ENCODE measurements around the gene PKP3.
A peak's percentile ranks its signal among the peaks of the same experiment; 100 is the strongest.
"Not testable (repeated sequence)": the region's sequence is repeated elsewhere in the genome, so short reads cannot be mapped to it uniquely, and the experiment has no call there.

PKP3 gene

GRCh38 chr11:431921-432320 is 37.9 kb downstream of the PKP3 start:
- DNase-seq, result no peak

- DNase-seq, result no peak
Observed at GRCh38 chr11:432501-433100, 38.6 kb downstream of the PKP3 start.

GRCh38 chr11:433111-433510 is 39.1 kb downstream of the PKP3 start:
- no peak for DNase-seq

- no peak for DNase-seq
Observed at GRCh38 chr11:433641-434040, 39.6 kb downstream of the PKP3 start.

- no peak for DNase-seq
Observed at GRCh38 chr11:434496-434895, 40.5 kb downstream of the PKP3 start.

- DNase-seq, result not testable (repeated sequence)
Observed at GRCh38 chr11:434999-435740, 41.2 kb downstream of the PKP3 start.

GRCh38 chr11:437228-437870 is 43.3 kb downstream of the PKP3 start:
- DNase-seq, result no peak

GRCh38 chr11:438101-438844 is 44.3 kb downstream of the PKP3 start:
- no peak for DNase-seq

GRCh38 chr11:439315-440064 is 45.5 kb downstream of the PKP3 start:
- no peak for DNase-seq

- no peak for DNase-seq
Observed at GRCh38 chr11:440065-441042, 46.3 kb downstream of the PKP3 start.

GRCh38 chr11:441043-441417 is 47.0 kb downstream of the PKP3 start:
- no peak for DNase-seq

- DNase-seq, result no peak
Observed at GRCh38 chr11:441418-442274, 47.6 kb downstream of the PKP3 start, which contains the start of gene ANO9. Gene ANO9 (minus strand): TSS chr11:442011. CDS start chr11:441926, 85 bp downstream.

- DNase-seq, result no peak
Observed at GRCh38 chr11:442611-443081, 48.6 kb downstream of the PKP3 start.

GRCh38 chr11:443542-444199 is 49.7 kb downstream of the PKP3 start:
- DNase-seq, result peak; percentile 15

GRCh38 chr11:444396-445144 is 50.6 kb downstream of the PKP3 start:
- peak; percentile 21 for DNase-seq

GRCh38 chr11:445765-446588 is 52.0 kb downstream of the PKP3 start:
- DNase-seq, result no peak

- DNase-seq, result no peak
Observed at GRCh38 chr11:446891-447290, 52.9 kb downstream of the PKP3 start.
